Measurements from ENCODE around the gene PSMD2. TPM values are rescaled to one million over a fixed set of nuclear protein-coding genes. Genes with fewer than 3 reads are reported as not detected.

The PSMD2 gene
- total and polyA plus RNA-seq, 2 donors = 121 to 205 TPM

DNA sequence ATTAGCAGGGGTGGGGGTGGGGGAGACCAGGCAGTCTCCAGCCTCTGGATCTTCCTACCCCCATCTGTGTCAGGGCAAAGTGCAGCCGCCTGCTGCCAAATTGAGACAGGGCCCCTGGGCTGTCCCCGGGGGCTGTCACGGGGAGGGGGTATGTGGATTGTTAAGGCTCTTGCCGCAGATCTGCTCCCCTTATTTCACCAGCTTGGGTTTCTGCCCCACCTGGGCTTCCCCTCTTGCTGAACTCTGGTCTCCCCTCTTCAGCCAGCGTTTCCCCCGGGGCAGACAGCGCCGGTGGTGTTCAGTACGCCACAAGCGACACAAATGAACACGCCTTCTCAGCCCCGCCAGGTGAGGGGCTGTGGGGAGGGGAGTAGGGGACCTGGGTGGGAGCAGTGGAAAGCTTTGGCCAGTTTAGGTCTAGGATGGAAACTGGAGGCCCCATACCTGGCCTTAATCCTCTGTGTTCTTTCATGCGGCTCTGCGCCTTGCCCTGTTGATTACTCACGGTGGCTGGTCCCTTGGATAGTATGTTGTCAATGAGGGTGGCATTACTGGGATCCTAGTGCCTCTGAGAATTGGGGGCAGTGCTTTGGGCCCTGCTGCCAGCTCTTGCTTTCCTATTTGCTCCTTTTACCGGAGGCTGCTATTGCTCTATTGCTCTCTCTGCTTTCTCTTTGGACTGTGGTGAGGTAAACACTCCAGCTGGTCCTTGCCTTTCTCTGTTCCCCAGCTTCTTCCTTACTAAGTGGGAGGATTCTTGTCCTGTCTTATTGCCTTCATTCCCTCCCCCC, 17.0 kb downstream of the PSMD2 start:
- no peak for DNase-seq (ENCODE audit: extremely low spot score)
- 27% methylated on average over 16 of the region's 16 CpGs for WGBS
- H3K27ac ChIP-seq (ENCODE audit: low read depth) = peak overlapping the region; percentile 73

DNA sequence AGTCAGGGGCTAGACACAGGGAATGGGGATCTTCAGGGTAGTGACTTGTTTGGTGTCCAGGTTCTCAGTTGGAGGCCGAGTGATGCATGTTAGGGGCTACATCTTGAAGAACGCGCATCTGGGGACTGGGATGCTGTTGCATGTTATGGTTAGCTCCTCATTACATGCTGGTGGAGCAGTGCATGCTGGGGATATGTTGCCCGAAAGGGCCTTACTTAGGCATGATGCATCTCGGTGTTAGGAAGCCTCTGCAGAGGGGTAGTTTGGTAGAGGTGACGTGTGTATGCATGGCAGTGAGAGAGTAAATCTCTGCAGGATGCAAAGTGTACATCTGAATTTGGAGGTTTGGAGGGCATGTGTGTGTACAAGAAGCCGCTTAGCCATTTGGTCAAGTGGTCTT, 17.8 kb downstream of the PSMD2 start:
- no peak overlapping the region for H3K27ac ChIP-seq (ENCODE audit: low read depth)
- H3K36me3 ChIP-seq (ENCODE audit: insufficient read depth) = peaks cover 3% of the 10 kb centered on the region
- no peak for DNase-seq (ENCODE audit: extremely low spot score)
- H3K4me3 ChIP-seq (ENCODE audit: low read depth, low read length) = no peak overlapping the region
- no peaks in the 10 kb centered on the region for H3K4me1 ChIP-seq (ENCODE audit: insufficient read depth)
- 68% methylated on average over 7 of the region's 7 CpGs for WGBS

More for the DNA sequence above, 17.0 kb downstream of the PSMD2 start:
- H3K36me3 ChIP-seq (ENCODE audit: insufficient read depth) = peaks cover 3% of the 10 kb centered on the region
- H3K4me1 ChIP-seq (ENCODE audit: insufficient read depth) = no peaks in the 10 kb centered on the region
- H3K4me3 ChIP-seq (ENCODE audit: low read depth, low read length) = peak overlapping the region; percentile 97

DNA sequence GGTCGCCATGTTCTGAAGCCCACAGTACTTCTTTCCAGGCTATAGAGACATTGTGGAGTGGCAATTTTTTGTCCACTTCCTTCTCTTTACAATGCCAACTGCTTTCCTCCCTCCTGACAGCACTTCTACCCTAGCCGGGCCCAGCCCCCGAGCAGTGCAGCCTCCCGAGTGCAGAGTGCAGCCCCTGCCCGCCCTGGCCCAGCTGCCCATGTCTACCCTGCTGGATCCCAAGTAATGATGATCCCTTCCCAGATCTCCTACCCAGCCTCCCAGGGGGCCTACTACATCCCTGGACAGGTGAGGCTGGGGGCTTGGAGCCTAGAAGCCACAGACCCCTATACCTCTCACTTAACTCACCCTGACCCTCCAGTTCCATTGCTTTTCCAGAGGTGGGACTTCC, 18.2 kb downstream of the PSMD2 start:
- Histone ChIP-seq H3K27ac (ENCODE audit: low read depth) (no peak overlapping the region), H3K36me3 (ENCODE audit: insufficient read depth) (peaks cover 7% of the 10 kb centered on the region), H3K4me3 (ENCODE audit: low read depth, low read length) (no peak overlapping the region), H3K4me1 (ENCODE audit: insufficient read depth) (no peaks in the 10 kb centered on the region)
- no peak for DNase-seq (ENCODE audit: extremely low spot score)
- 65% methylated on average over 5 of the region's 5 CpGs for WGBS

DNA sequence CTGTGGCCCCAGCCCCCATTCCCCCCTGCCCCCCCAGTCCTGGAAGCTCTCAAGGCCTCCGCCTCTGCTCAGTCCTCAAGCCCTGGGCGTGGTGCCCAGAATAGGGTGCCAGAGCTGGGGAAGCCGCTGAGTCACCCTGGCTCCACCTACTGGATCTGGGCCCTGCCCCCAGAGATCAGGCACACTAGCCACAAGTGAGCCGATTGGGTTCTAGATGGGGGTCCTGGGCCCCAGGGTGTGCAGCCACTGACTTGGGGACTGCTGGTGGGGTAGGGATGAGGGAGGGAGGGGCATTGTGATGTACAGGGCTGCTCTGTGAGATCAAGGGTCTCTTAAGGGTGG, 21.0 kb downstream of the PSMD2 start:
- Histone ChIP-seq H3K4me1 (ENCODE audit: insufficient read depth) (no peaks in the 10 kb centered on the region), H3K27ac (ENCODE audit: low read depth) (peak overlapping the region; percentile 69), H3K4me3 (ENCODE audit: low read depth, low read length) (no peak overlapping the region), H3K36me3 (ENCODE audit: insufficient read depth) (peaks cover 12% of the 10 kb centered on the region)
- no peak for DNase-seq (ENCODE audit: extremely low spot score)
- 0% methylated on average over 4 of the region's 4 CpGs for WGBS

DNA sequence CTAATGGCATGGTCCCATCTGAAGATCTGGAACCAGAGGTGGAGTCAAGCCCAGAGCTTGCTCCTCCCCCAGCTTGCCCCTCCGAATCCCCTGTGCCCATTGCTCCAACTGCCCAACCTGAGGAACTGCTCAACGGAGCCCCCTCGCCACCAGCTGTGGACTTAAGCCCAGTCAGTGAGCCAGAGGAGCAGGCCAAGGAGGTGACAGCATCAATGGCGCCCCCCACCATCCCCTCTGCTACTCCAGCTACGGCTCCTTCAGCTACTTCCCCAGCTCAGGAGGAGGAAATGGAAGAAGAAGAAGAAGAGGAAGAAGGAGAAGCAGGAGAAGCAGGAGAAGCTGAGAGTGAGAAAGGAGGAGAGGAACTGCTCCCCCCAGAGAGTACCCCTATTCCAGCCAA, 22.6 kb downstream of the PSMD2 start:
- peaks cover 15% of the 10 kb centered on the region for H3K36me3 ChIP-seq (ENCODE audit: insufficient read depth)
- no peak overlapping the region for H3K27ac ChIP-seq (ENCODE audit: low read depth)
- no peak for DNase-seq (ENCODE audit: extremely low spot score)
- no peaks in the 10 kb centered on the region for H3K4me1 ChIP-seq (ENCODE audit: insufficient read depth)
- H3K4me3 ChIP-seq (ENCODE audit: low read depth, low read length) = no peak overlapping the region
- WGBS = 83% methylated on average over 5 of the region's 5 CpGs

DNA sequence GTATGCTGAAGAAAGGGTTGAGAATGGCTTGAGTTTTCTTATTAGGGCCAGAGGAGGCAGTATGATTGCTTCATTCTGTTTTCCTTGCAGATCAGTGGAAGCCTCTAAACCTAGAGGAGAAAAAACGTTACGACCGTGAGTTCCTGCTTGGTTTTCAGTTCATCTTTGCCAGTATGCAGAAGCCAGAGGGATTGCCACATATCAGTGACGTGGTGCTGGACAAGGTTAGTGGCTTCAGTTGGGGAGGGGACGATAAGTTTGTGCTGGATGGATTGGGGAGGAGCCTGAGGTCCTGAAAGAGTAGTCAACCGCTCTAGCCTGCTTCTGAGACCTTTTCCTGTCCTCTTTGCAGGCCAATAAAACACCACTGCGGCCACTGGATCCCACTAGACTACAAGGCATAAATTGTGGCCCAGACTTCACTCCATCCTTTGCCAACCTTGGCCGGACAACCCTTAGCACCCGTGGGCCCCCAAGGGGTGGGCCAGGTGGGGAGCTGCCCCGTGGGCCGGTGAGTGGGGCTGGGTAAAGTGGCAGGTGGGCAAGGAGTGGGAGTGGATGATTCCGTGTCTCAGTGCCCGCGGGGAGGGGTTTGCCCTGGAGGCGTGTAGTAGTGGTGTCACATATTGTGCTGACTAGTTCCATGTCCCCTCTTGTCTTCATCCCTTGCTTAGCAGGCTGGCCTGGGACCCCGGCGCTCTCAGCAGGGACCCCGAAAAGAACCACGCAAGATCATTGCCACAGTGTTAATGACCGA, 23.9 kb downstream of the PSMD2 start:
- H3K4me3 ChIP-seq (ENCODE audit: low read depth, low read length) = no peak overlapping the region
- peaks cover 17% of the 10 kb centered on the region for H3K36me3 ChIP-seq (ENCODE audit: insufficient read depth)
- no peak for DNase-seq (ENCODE audit: extremely low spot score)
- H3K4me1 ChIP-seq (ENCODE audit: insufficient read depth) = no peaks in the 10 kb centered on the region
- WGBS = 91% methylated on average over 20 of the region's 20 CpGs
- H3K27ac ChIP-seq (ENCODE audit: low read depth) = no peak overlapping the region

DNA sequence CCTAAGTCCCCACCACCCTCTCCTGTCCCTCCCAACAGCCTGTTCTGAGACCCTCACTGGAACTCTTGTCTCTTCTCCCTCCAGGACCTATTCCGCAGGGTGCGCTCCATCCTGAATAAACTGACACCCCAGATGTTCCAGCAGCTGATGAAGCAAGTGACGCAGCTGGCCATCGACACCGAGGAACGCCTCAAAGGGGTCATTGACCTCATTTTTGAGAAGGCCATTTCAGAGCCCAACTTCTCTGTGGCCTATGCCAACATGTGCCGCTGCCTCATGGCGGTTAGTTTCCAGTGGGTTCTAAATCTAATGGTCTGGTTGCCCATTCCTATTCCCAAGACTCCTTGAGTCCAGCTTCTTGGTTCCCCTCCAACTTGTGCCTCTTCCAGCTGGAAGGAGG, 24.7 kb downstream of the PSMD2 start:
- Histone ChIP-seq H3K4me1 (ENCODE audit: insufficient read depth) (no peaks in the 10 kb centered on the region), H3K36me3 (ENCODE audit: insufficient read depth) (peaks cover 19% of the 10 kb centered on the region), H3K4me3 (ENCODE audit: low read depth, low read length) (no peak overlapping the region), H3K27ac (ENCODE audit: low read depth) (no peak overlapping the region)
- DNase-seq (ENCODE audit: extremely low spot score) = no peak
- WGBS = 92% methylated on average over 8 of the region's 8 CpGs

DNA sequence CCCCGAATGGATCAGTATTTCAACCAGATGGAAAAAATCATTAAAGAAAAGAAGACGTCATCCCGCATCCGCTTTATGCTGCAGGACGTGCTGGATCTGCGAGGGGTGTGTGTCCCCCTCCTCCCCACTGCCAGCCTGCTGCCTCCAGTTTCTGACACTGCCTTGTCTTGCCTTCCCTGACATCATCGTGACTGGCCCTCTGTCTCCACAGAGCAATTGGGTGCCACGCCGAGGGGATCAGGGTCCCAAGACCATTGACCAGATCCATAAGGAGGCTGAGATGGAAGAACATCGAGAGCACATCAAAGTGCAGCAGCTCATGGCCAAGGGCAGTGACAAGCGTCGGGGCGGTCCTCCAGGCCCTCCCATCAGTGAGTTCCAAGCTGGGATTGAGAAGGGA, 26.2 kb downstream of the PSMD2 start:
- peaks cover 22% of the 10 kb centered on the region for H3K36me3 ChIP-seq (ENCODE audit: insufficient read depth)
- WGBS = 88% methylated on average over 13 of the region's 13 CpGs
- no peak overlapping the region for H3K4me3 ChIP-seq (ENCODE audit: low read depth, low read length)
- H3K27ac ChIP-seq (ENCODE audit: low read depth) = no peak overlapping the region
- DNase-seq (ENCODE audit: extremely low spot score) = no peak
- H3K4me1 ChIP-seq (ENCODE audit: insufficient read depth) = no peaks in the 10 kb centered on the region

DNA sequence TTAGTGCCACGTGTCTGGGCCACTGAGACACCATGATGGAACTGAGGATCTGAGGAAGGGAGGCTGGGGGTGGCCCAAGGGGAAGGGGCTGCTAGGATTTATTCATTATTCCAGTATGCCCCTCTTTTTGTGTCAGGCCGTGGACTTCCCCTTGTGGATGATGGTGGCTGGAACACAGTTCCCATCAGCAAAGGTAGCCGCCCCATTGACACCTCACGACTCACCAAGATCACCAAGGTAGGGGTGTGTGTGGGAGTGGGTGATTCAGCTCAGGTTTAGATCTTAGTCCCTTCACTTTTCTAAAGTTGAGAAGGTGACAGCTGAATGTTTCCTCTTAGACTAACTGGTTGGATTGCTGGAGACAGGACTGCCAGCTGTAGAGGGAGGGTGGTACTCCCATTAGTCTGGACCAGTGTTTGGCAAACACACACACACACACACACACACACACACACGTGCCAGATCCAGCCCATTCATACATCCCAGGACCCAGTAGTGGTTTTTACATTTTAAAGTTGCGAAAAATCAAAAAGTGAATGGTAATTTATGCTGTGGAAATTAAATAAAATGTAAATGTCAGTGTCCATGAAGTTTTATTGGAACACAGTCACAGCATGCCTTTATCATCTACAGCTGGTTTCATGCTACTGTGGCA, 26.8 kb downstream of the PSMD2 start:
- no peak for DNase-seq (ENCODE audit: extremely low spot score)
- 81% methylated on average over 6 of the region's 6 CpGs for WGBS
- Histone ChIP-seq H3K27ac (ENCODE audit: low read depth) (no peak overlapping the region), H3K4me3 (ENCODE audit: low read depth, low read length) (no peak overlapping the region), H3K4me1 (ENCODE audit: insufficient read depth) (no peaks in the 10 kb centered on the region), H3K36me3 (ENCODE audit: insufficient read depth) (peaks cover 19% of the 10 kb centered on the region)

DNA sequence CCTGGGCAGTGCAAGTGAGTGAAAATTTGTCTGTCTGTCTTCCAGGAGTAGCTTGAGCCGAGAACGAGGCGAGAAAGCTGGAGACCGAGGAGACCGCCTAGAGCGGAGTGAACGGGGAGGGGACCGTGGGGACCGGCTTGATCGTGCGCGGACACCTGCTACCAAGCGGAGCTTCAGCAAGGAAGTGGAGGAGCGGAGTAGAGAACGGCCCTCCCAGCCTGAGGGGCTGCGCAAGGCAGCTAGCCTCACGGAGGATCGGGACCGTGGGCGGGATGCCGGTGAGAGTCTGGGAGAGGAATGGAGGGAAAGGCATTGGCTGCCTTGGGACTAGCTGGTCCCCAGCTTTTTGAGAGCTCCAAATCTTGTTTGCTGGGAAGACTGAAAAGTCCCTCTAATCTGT, 28.1 kb downstream of the PSMD2 start:
- H3K4me3 ChIP-seq (ENCODE audit: low read depth, low read length) = no peak overlapping the region
- no peak overlapping the region for H3K27ac ChIP-seq (ENCODE audit: low read depth)
- no peaks in the 10 kb centered on the region for H3K4me1 ChIP-seq (ENCODE audit: insufficient read depth)
- no peak for DNase-seq (ENCODE audit: extremely low spot score)
- peaks cover 17% of the 10 kb centered on the region for H3K36me3 ChIP-seq (ENCODE audit: insufficient read depth)
- 96% methylated on average over 21 of the region's 21 CpGs for WGBS

DNA sequence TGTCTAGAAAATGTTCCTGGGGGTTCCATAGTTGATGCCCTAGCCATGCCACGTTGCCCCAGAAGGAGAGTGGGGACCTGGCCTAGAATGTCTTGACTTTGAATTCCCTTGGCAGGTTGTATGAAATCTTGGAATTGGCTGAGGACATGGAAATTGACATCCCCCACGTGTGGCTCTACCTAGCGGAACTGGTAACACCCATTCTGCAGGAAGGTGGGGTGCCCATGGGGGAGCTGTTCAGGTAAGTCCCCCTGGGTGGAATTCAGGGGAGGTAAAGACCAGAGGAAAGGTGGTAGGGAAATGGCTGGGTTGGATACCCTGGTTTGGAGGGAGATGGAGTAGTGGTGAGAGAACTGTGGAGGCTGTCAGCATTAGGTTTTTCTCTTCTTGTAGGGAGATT, 29.5 kb downstream of the PSMD2 start:
- WGBS = 45% methylated on average over 3 of the region's 3 CpGs
- DNase-seq (ENCODE audit: extremely low spot score) = no peak
- Histone ChIP-seq H3K27ac (ENCODE audit: low read depth) (no peak overlapping the region), H3K4me1 (ENCODE audit: insufficient read depth) (no peaks in the 10 kb centered on the region), H3K4me3 (ENCODE audit: low read depth, low read length) (no peak overlapping the region), H3K36me3 (ENCODE audit: insufficient read depth) (peaks cover 18% of the 10 kb centered on the region)

DNA sequence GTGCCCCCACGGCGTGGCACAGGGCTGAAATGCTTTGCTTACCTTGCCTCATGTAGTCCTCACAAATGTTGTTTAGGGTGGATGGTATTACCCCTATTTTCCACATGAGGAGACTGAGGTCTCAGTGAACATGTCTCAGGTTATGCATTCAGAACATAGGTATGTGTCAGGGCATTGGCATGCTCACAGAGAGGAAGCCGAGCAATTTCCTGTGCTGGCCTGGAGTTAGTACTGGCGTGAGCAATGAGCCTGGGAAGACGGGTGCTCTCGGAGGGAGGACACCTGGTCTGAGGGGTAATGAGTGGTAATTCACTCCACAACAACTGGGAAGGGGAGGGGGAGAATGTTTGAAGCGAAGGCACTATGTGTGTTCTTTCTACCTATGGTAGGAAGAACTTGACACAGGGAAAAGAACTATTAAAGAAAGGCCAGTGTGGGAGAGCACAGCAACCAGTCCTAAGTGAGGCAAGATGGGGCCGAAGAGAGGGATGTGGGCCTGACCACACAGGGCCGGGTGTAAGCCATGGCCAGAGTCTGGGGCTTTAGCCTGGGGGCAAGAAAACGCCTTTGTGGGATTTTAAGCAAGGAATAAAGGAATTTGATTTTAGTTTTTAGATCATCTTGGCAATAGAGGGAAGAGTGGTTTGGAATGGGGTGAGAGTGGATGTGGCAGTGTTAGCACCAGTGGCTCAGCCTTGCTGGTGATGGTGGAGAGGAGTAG, 33.5 kb downstream of the PSMD2 start:
- Histone ChIP-seq H3K36me3 (ENCODE audit: insufficient read depth) (peaks cover 9% of the 10 kb centered on the region), H3K27ac (ENCODE audit: low read depth) (no peak overlapping the region), H3K4me3 (ENCODE audit: low read depth, low read length) (no peak overlapping the region), H3K4me1 (ENCODE audit: insufficient read depth) (no peaks in the 10 kb centered on the region)
- no peak for DNase-seq (ENCODE audit: extremely low spot score)
- WGBS = 73% methylated on average over 10 of the region's 10 CpGs

DNA sequence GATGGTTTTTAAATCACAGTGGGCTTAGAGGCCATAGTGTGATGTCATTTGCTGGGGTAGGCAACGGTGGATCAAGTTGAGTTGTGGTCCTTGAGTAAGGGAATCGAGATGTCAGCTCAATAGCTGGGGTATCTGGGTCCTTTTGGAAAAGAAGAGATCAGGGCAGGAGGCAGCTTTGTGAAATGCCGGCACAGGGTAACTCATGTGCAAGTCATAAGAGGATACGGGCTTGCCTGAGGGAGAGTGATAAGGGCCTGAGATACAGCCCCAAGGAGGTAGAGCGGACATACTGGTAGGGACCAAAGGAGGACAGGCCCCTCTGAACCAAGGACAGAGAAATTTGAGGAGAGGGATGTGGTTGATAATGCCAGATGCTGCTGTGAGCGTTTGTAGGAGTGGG, 34.1 kb downstream of the PSMD2 start:
- H3K36me3 ChIP-seq (ENCODE audit: insufficient read depth) = peaks cover 9% of the 10 kb centered on the region
- no peaks in the 10 kb centered on the region for H3K4me1 ChIP-seq (ENCODE audit: insufficient read depth)
- H3K27ac ChIP-seq (ENCODE audit: low read depth) = peak overlapping the region; percentile 47
- no peak overlapping the region for H3K4me3 ChIP-seq (ENCODE audit: low read depth, low read length)
- no peak for DNase-seq (ENCODE audit: extremely low spot score)
- 82% methylated on average over 6 of the region's 6 CpGs for WGBS
